Natural killer cell treated with Interleukin-12 subunit alpha and Interleukin-12 subunit beta and Interleukin-15 and Interleukin-18, amount 100 ng/mL, for 72 hours (primary cell): ENCODE measurements around the gene RTP5. TPM values are rescaled to one million over a fixed set of nuclear protein-coding genes. Genes with fewer than 3 reads are reported as not detected.

Experiments used
- ATAC-seq, 2 donors: fragments of 150-1000 bp; cut with Tn5 transposase in 1 of 2; sonication (Bioruptor Pico), chemical (Tn5 transposase) in 1 of 2; 2 replicates each; pipeline ENCODE4 v1.10.0; 2021
- DNase-seq: peaks from one replicate; pipeline ENCODE4 v3.0.0; 2022; ENCODE audit warnings: low spot score
- H3K27ac Mint-ChIP-seq, 2 donors: 1 replicate in 1 of 2; 2 replicates in 1 of 2; pipeline ENCODE4 v1.8.0; 2022; ENCODE audit warnings: mixed read lengths in 2 of 2, mild to moderate bottlenecking in 1 of 2, moderate library complexity in 1 of 2
- H3K27me3 Mint-ChIP-seq, 2 donors: 1 replicate in 1 of 2; 2 replicates in 1 of 2; pipeline ENCODE4 v1.8.0; 2022; ENCODE audit warnings: mixed read lengths in 2 of 2
- H3K36me3 Mint-ChIP-seq: one replicate; pipeline ENCODE4 v1.8.0; 2022; ENCODE audit warnings: mixed read lengths
- H3K4me1 Mint-ChIP-seq, 2 donors: 1 replicate in 1 of 2; 2 replicates in 1 of 2; pipeline ENCODE4 v1.8.0; 2022; ENCODE audit warnings: low read depth in 2 of 2, mixed read lengths in 2 of 2, mild to moderate bottlenecking in 1 of 2
- H3K4me3 Mint-ChIP-seq: one replicate; pipeline ENCODE4 v1.8.0; 2022; ENCODE audit warnings: mixed read lengths
- H3K9me3 Mint-ChIP-seq: 2 replicates; pipeline ENCODE4 v1.8.0; 2022; ENCODE audit warnings: mixed read lengths
- total RNA-seq, 2 donors: library from RNA; stranded (reverse); gene quantifications; one replicate each; pipeline ENCODE4 v1.2.3, GENCODE V29; 2022

Gene RTP5
- total RNA-seq, 2 donors from 2014 or later = not detected

GRCh38 chr2:241865416-241865956, 4.0 kb upstream of the RTP5 start:
- Mint-ChIP-seq H3K4me3 (peak overlapping the region; percentile 83), H3K27ac (peak overlapping the region in 1 of 2 donors; percentile 68), H3K36me3 (peaks cover 30% of the 10 kb centered on the region), H3K27me3 (peaks cover 34 to 38% of the 10 kb centered on the region in 2 donors), H3K9me3 (peaks cover 16% of the 10 kb centered on the region), H3K4me1 (peaks cover 49 to 66% of the 10 kb centered on the region in 2 donors)
- ATAC-seq (no peak), DNase-seq (no peak)

GRCh38 chr2:241865957-241866789, 3.4 kb upstream of the RTP5 start:
- peak overlapping the region; percentile 83 for H3K4me3 Mint-ChIP-seq
- peak; percentile 60 for DNase-seq
- H3K36me3 Mint-ChIP-seq = peaks cover 28% of the 10 kb centered on the region
- H3K27ac Mint-ChIP-seq = peak overlapping the region in 1 of 2 donors; percentile 68
- H3K9me3 Mint-ChIP-seq = peaks cover 16% of the 10 kb centered on the region
- H3K27me3 Mint-ChIP-seq = peaks cover 35 to 36% of the 10 kb centered on the region in 2 donors
- peaks cover 52 to 68% of the 10 kb centered on the region in 2 donors for H3K4me1 Mint-ChIP-seq
- ATAC-seq = no peak

- H3K27me3 Mint-ChIP-seq = peaks cover 27 to 28% of the 10 kb centered on the region in 2 donors
- H3K36me3 Mint-ChIP-seq = peaks cover 23% of the 10 kb centered on the region
- H3K9me3 Mint-ChIP-seq = peaks cover 12% of the 10 kb centered on the region
- DNase-seq (peak; percentile 54), ATAC-seq (no peak)
- peak overlapping the region; percentile 7 for H3K4me3 Mint-ChIP-seq
- peaks cover 49 to 64% of the 10 kb centered on the region in 2 donors for H3K4me1 Mint-ChIP-seq
- H3K27ac Mint-ChIP-seq = no peak overlapping the region
Measured at GRCh38 chr2:241866790-241867645, 2.5 kb upstream of the RTP5 start.

GRCh38 chr2:241867776-241868420, 1.6 kb upstream of the RTP5 start:
- peaks cover 24 to 27% of the 10 kb centered on the region in 2 donors for H3K27me3 Mint-ChIP-seq
- H3K4me3 Mint-ChIP-seq = peak overlapping the region; percentile 65
- DNase-seq = peak; percentile 76
- peak; percentile 47 to 58 for ATAC-seq
- peaks cover 53 to 65% of the 10 kb centered on the region in 2 donors for H3K4me1 Mint-ChIP-seq
- H3K27ac Mint-ChIP-seq = peak overlapping the region in 1 of 2 donors; percentile 22
- H3K9me3 Mint-ChIP-seq = peaks cover 12% of the 10 kb centered on the region
- H3K36me3 Mint-ChIP-seq = peaks cover 23% of the 10 kb centered on the region

- H3K4me1 Mint-ChIP-seq = peaks cover 49 to 58% of the 10 kb centered on the region in 2 donors
- peaks cover 24 to 29% of the 10 kb centered on the region in 2 donors for H3K27me3 Mint-ChIP-seq
- H3K9me3 Mint-ChIP-seq = peaks cover 12% of the 10 kb centered on the region
Measured at GRCh38 chr2:241868661-241869081, 858 bp upstream of the RTP5 start.

GRCh38 chr2:241870081-241870541, 582 bp downstream of the RTP5 start:
- H3K9me3 Mint-ChIP-seq = peaks cover under 1% of the 10 kb centered on the region
- no peak overlapping the region for H3K4me3 Mint-ChIP-seq
- DNase-seq = peak; percentile 58
- ATAC-seq = no peak
- H3K36me3 Mint-ChIP-seq = peaks cover 9% of the 10 kb centered on the region
- H3K4me1 Mint-ChIP-seq = peaks cover 39 to 47% of the 10 kb centered on the region in 2 donors
- H3K27me3 Mint-ChIP-seq = peaks cover 10 to 18% of the 10 kb centered on the region in 2 donors
- H3K27ac Mint-ChIP-seq = no peak overlapping the region

More at GRCh38 chr2:241868661-241869081, 858 bp upstream of the RTP5 start:
- H3K27ac Mint-ChIP-seq = peak overlapping the region in 1 of 2 donors; percentile 22
- DNase-seq = peak; percentile 20
- no peak for ATAC-seq
- peak overlapping the region; percentile 65 for H3K4me3 Mint-ChIP-seq
- H3K36me3 Mint-ChIP-seq = peaks cover 23% of the 10 kb centered on the region

- H3K27me3 Mint-ChIP-seq = peaks cover 3 to 10% of the 10 kb centered on the region in 2 donors
- H3K36me3 Mint-ChIP-seq = peaks cover 2% of the 10 kb centered on the region
- peaks cover 37 to 44% of the 10 kb centered on the region in 2 donors for H3K4me1 Mint-ChIP-seq
- peak; percentile 68 for DNase-seq
- peak overlapping the region; percentile 44 for H3K4me3 Mint-ChIP-seq
- H3K27ac Mint-ChIP-seq = peak overlapping the region in 1 of 2 donors; percentile 49
- no peaks in the 10 kb centered on the region for H3K9me3 Mint-ChIP-seq
- ATAC-seq = peak; percentile 61 to 70
Measured at GRCh38 chr2:241870611-241871537, 1.3 kb downstream of the RTP5 start.

GRCh38 chr2:241871538-241872312, 2.2 kb downstream of the RTP5 start:
- peak; percentile 60 for DNase-seq
- peaks cover 36 to 42% of the 10 kb centered on the region in 2 donors for H3K4me1 Mint-ChIP-seq
- no peaks in the 10 kb centered on the region for H3K9me3 Mint-ChIP-seq
- peak overlapping the region; percentile 44 for H3K4me3 Mint-ChIP-seq
- H3K36me3 Mint-ChIP-seq = no peaks in the 10 kb centered on the region
- H3K27me3 Mint-ChIP-seq = peaks cover 0 to 9% of the 10 kb centered on the region in 2 donors
- H3K27ac Mint-ChIP-seq = no peak overlapping the region
- ATAC-seq = peak; percentile 1 to 4

- Mint-ChIP-seq H3K9me3 (no peaks in the 10 kb centered on the region), H3K27me3 (peaks cover 0 to 9% of the 10 kb centered on the region in 2 donors), H3K4me1 (peaks cover 36 to 42% of the 10 kb centered on the region in 2 donors), H3K4me3 (peak overlapping the region; percentile 6), H3K36me3 (no peaks in the 10 kb centered on the region), H3K27ac (no peak overlapping the region)
- ATAC-seq (no peak), DNase-seq (peak; percentile 59)
Measured at GRCh38 chr2:241872313-241872642, 2.7 kb downstream of the RTP5 start.

- DNase-seq = no peak
- no peak overlapping the region for H3K4me3 Mint-ChIP-seq
- no peak for ATAC-seq
- peaks cover 33 to 34% of the 10 kb centered on the region in 2 donors for H3K4me1 Mint-ChIP-seq
- no peaks in the 10 kb centered on the region for H3K9me3 Mint-ChIP-seq
- H3K27ac Mint-ChIP-seq = no peak overlapping the region
- H3K27me3 Mint-ChIP-seq = peaks cover 0 to 9% of the 10 kb centered on the region in 2 donors
- no peaks in the 10 kb centered on the region for H3K36me3 Mint-ChIP-seq
Measured at GRCh38 chr2:241873081-241873802, 3.7 kb downstream of the RTP5 start.

- Mint-ChIP-seq H3K9me3 (no peaks in the 10 kb centered on the region), H3K27me3 (peaks cover 0 to 6% of the 10 kb centered on the region in 2 donors), H3K4me1 (peaks cover 28 to 29% of the 10 kb centered on the region in 2 donors), H3K36me3 (no peaks in the 10 kb centered on the region), H3K27ac (no peak overlapping the region), H3K4me3 (no peak overlapping the region)
- ATAC-seq (no peak), DNase-seq (no peak)
Measured at GRCh38 chr2:241873803-241874110, 4.2 kb downstream of the RTP5 start.
